ENCODE results near the gene CACTIN.

The CACTIN gene

DNA sequence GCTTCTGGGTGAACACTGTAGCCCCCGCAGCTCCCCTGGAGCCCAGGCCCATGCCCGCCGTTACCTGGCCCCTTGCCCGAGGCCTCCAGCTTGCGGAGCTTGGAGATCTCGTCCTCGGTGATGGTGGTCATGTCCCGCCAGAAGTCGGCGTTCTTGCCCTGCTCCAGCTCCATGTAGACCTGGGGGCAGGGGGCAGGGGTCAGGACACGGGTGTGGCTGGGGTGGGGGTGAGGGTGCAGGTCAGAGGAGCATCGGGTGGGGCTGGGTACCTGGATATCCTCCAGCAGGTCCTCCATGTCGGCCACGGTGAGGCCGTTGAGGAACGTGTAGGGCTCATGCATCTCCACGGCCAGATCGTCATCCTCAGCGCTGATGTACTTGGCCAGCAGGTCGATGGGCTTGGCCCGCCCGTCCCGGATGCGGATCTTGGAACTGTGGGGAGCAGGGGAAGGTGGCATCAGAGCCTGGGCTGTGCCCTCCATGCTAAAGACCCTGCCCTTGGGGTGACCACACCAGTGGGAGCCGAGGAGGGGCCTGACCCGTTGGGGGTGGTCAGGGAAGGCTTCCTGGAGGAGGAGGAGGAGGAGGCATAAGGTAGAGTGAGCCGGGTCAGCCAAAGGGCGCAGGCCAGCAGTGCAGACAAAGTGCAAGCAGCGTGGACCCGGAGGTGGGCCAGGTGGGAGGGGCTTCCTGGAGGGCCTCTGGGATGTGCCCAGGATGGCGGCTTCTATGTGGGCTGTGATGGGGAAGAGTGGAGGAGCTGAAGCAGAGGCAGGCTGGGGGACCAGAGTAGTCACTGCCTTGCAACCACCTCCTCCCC, 7.6 kb downstream of the CACTIN start:
- TF ChIP-seq CTCF (IDR thresholded peaks at IDR 0.05; ENCODE audit: extremely low read depth, missing control alignments): no peak
- no peak for DNase-seq (ENCODE audit: low spot score)

GRCh38 chr19:3618144-3618810, 8.3 kb downstream of the CACTIN start:
- peak; percentile 94 for DNase-seq (ENCODE audit: low spot score)
- TF ChIP-seq CTCF (IDR thresholded peaks at IDR 0.05; ENCODE audit: extremely low read depth, missing control alignments): peak; percentile 92

DNA sequence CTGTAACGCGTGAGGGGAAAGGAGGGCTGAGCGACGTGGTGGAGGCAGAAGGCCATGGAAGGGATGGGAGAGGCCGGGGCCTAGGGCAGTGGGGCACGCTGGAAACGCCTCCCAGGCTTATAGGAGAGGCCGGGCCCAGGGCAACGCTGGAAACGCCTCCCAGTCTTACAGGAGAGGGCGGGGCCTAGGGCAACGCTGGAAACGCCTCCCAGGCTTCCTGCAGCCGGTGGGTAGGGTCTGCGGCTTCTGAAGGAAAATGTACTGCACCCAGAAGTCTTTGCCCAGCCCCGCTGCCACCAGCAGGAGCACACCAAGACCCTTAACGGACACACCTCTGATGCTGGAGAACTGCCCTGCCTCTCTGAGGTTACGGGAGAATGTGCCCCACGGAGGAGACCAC, 9.1 kb downstream of the CACTIN start:
- TF ChIP-seq CTCF (IDR thresholded peaks at IDR 0.05; ENCODE audit: extremely low read depth, missing control alignments): no peak
- DNase-seq (ENCODE audit: low spot score): no peak

- no peak for TF ChIP-seq CTCF (IDR thresholded peaks at IDR 0.05; ENCODE audit: extremely low read depth, missing control alignments)
- no peak for DNase-seq (ENCODE audit: low spot score)
These were observed 11.0 kb downstream of the CACTIN start for GRCh38 chr19:3615524-3616135.

DNA sequence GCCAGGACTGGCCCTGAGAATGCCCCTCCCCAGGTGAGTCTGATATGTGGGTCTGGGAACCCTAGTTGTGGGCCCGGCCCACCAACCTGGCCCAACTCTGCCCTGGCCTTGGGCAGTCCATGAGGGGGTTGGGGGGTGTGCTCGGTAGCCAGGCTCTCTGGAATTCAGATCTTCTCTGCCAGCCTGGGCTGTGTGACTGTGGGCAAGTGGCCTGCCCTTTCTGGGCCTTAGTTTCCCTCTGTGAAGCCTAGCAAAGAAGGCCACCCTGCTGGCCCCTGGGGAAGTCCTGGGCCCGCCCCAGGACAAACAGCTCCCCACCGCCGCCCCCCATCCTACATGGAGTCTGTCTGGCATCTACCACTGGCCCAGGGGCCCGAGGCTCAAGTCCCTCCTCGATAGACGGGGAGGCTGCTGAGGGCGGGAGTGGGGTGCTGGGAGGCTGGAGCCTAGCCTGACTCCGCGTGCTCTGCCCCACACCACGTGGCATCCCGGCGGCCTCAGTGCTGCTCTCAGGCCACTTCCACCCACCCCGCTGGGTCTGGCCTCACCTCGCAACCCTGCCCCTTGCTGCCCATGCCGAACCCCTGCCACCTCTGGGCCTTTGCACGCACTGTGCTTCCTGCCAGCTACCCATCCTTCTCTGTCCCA, 11.6 kb downstream of the CACTIN start:
- no peak for TF ChIP-seq CTCF (IDR thresholded peaks at IDR 0.05; ENCODE audit: extremely low read depth, missing control alignments)
- DNase-seq (ENCODE audit: low spot score): no peak

DNA sequence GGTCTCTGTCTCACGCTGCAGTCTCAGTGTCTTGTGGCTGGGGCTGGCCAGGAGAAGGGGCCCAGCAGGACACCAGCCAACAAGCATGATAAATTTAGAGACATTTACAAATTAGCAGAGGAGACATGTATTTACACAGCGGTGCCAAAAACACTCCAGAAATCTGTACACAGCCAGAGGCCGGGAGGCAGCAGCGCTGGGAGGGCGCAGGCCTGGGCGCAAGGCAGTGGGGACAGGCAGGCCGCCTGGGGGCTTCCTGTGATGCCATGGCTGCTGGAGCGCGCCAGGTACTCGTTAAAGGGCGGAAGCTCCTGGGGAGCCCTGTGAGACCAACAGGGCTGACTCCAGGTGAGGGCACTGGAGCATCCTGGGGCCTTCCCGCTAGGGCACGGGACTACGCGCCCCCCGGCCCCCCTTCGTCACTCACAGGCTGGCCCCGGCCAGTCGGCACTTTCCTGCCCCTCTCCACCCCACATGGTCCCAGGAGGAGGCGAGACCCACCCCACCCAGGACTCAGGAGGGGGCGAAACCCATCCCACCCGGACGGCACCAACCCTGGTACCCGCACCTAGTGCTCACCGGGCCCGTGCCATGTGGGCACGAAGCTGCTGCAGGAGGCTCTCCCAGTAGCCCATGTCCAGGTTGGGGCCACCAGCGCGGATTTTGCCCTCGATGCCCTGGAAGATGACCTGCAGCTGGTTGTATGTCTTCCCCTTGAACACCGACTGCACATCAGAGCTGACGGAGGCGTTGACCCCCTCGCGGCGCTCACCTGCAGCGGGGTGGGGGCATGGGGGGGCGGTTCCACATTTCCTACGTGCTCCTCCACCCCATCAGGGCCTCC, 12.6 kb downstream of the CACTIN start:
- no peak for TF ChIP-seq CTCF (IDR thresholded peaks at IDR 0.05; ENCODE audit: extremely low read depth, missing control alignments)
- no peak for DNase-seq (ENCODE audit: low spot score)
